ENCODE measurements around the gene LMBR1. TPM values are rescaled to one million over a fixed set of nuclear protein-coding genes. Genes with fewer than 3 reads are reported as not detected.
"Not testable (repeated sequence)": the region's sequence is repeated elsewhere in the genome, so short reads cannot be mapped to it uniquely, and the experiment has no call there.

LMBR1 gene
- total RNA-seq, 1 donor: 39.4 TPM

DNA sequence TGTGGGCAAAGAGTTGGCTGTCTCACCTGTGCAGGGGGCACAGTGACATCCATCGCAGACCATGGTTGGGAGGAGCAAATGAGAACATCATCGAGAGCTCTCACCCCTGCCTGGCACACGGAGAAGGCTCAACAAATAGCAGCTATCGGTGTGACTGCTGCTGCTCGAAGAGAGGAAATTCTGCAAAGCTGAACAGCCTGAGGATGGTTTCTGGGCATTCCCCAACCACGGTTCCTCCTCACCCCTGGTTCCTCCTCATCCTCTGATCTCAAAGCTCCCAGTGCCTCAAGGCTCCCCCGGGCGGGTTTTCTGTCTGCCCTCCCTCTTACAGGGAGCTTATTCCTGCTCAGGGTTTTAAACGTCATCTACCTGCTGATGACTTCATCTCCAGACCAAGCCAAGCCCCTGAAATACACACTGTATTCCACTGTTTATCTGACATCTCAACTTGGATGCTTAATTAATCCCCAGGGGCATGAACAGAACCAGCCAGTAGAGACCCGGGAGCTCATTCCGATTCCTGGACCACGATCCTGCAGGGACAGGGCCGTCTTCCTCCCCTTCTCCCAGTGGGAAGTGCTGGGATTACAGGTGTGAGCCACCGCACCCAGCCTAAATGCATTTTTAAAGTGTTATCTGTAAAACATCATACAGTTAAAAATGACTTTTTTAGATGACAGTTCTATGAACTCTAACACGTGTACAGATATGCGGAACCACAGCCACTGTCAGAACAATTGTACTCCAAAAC, 37.0 kb upstream of the LMBR1 start:
- H3K27me3 ChIP-seq (ENCODE audit: insufficient read depth, low read length): no peaks in the 10 kb centered on the region
- TF ChIP-seq, protein P1, sequence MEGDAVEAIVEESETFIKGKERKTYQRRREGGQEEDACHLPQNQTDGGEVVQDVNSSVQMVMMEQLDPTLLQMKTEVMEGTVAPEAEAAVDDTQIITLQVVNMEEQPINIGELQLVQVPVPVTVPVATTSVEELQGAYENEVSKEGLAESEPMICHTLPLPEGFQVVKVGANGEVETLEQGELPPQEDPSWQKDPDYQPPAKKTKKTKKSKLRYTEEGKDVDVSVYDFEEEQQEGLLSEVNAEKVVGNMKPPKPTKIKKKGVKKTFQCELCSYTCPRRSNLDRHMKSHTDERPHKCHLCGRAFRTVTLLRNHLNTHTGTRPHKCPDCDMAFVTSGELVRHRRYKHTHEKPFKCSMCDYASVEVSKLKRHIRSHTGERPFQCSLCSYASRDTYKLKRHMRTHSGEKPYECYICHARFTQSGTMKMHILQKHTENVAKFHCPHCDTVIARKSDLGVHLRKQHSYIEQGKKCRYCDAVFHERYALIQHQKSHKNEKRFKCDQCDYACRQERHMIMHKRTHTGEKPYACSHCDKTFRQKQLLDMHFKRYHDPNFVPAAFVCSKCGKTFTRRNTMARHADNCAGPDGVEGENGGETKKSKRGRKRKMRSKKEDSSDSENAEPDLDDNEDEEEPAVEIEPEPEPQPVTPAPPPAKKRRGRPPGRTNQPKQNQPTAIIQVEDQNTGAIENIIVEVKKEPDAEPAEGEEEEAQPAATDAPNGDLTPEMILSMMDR (IDR thresholded peaks at IDR 0.05; ENCODE audit: extremely low read depth, low read depth, low read length): no peak
- DNase-seq (ENCODE audit: insufficient read length, low spot score, missing footprints): no peak
- H4K20me1 ChIP-seq (ENCODE audit: insufficient read depth, low read length): no peaks in the 10 kb centered on the region
- H3K36me3 ChIP-seq (ENCODE audit: insufficient read depth, low read length): no peaks in the 10 kb centered on the region
- peaks cover 7% of the 10 kb centered on the region for H3K4me1 ChIP-seq (ENCODE audit: insufficient read depth, low read length)
- no peak overlapping the region for H3K27ac ChIP-seq (ENCODE audit: low read depth, low read length)
- no peaks in the 10 kb centered on the region for H3K79me2 ChIP-seq (ENCODE audit: insufficient read depth, low read length)
- no peak overlapping the region for H3K4me2 ChIP-seq (ENCODE audit: insufficient read depth, low read length)
- no peak overlapping the region for H2AFZ ChIP-seq (ENCODE audit: low read length)
- no peaks in the 10 kb centered on the region for H3K9me3 ChIP-seq (ENCODE audit: low read depth, low read length)
- H3K4me3 ChIP-seq (ENCODE audit: insufficient read depth, low read length): no peak overlapping the region

DNA sequence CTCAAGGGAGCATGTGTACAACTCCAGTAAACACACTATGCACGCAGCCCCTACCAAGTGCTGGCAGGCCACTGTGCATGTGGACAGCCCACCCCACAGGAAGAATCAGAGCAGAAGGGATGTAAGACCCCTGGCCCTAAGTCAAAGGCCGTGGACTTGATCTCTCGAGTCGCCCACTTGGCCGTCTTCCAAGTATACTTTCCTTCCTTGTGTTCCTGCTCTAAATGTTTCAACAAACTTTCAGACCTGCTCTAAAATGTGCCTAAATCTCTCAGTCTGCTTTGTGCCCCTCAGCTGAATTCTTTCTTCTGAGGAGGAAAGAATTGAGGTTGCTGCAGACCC, 35.4 kb upstream of the LMBR1 start:
- no peaks in the 10 kb centered on the region for H3K79me2 ChIP-seq (ENCODE audit: insufficient read depth, low read length)
- DNase-seq (ENCODE audit: insufficient read length, low spot score, missing footprints): no peak
- peaks cover 5% of the 10 kb centered on the region for H3K27me3 ChIP-seq (ENCODE audit: insufficient read depth, low read length)
- H2AFZ ChIP-seq (ENCODE audit: low read length): no peak overlapping the region
- H3K4me1 ChIP-seq (ENCODE audit: insufficient read depth, low read length): peaks cover 7% of the 10 kb centered on the region
- TF ChIP-seq, protein P1 (IDR thresholded peaks at IDR 0.05; ENCODE audit: extremely low read depth, low read depth, low read length): no peak
- no peaks in the 10 kb centered on the region for H3K36me3 ChIP-seq (ENCODE audit: insufficient read depth, low read length)
- H3K4me3 ChIP-seq (ENCODE audit: insufficient read depth, low read length): no peak overlapping the region
- H3K9me3 ChIP-seq (ENCODE audit: low read depth, low read length): no peaks in the 10 kb centered on the region
- no peaks in the 10 kb centered on the region for H4K20me1 ChIP-seq (ENCODE audit: insufficient read depth, low read length)
- H3K27ac ChIP-seq (ENCODE audit: low read depth, low read length): no peak overlapping the region
- no peak overlapping the region for H3K4me2 ChIP-seq (ENCODE audit: insufficient read depth, low read length)

DNA sequence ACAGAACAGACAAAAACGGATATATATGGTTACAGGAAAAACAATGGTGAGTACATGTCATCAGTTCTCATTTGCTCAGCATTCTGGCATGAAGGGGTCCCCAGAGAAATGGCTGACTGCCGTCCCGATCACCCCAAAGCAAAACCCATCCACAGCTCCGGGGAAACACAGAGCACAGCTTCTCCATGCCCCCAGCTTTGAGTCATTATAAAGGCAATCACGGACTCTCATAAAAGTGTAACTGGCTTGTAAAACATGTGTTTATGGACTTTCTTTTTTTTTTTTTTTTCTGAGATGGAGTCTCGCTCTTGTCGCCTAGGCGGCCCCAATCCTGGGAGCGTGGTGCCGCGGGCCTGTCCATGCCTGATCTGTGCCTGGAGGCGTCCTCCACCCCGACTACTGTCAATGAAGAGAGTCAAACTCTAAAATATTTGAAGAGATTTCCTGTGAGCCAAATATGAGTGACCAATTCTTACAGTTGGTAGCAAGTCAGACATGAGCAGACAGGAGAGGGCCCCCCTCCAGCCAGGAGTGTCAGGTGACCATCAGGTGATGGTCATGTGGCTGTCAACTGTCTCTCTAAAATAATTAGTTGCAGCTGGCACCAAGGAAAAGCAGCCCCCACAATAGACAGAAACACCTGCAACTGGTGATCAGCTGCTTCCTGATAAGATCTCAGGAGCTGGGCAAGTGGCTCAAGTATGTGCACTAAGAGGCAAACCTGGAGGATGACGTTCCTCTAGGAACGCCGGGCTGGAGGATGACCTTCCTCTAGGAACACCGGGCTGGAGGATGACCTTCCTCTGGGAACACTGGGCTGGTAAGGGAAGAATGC, 34.8 kb upstream of the LMBR1 start:
- H3K27ac ChIP-seq (ENCODE audit: low read depth, low read length): no peak overlapping the region
- no peaks in the 10 kb centered on the region for H4K20me1 ChIP-seq (ENCODE audit: insufficient read depth, low read length)
- H3K79me2 ChIP-seq (ENCODE audit: insufficient read depth, low read length): no peaks in the 10 kb centered on the region
- peak overlapping the region; percentile 44 for H3K4me2 ChIP-seq (ENCODE audit: insufficient read depth, low read length)
- TF ChIP-seq, protein P1 (IDR thresholded peaks at IDR 0.05; ENCODE audit: extremely low read depth, low read depth, low read length): no peak
- H3K9me3 ChIP-seq (ENCODE audit: low read depth, low read length): no peaks in the 10 kb centered on the region
- peak overlapping the region; percentile 2 for H2AFZ ChIP-seq (ENCODE audit: low read length)
- DNase-seq (ENCODE audit: insufficient read length, low spot score, missing footprints): peak; percentile 90
- peaks cover 7% of the 10 kb centered on the region for H3K4me1 ChIP-seq (ENCODE audit: insufficient read depth, low read length)
- peak overlapping the region; percentile 45 for H3K4me3 ChIP-seq (ENCODE audit: insufficient read depth, low read length)
- no peaks in the 10 kb centered on the region for H3K36me3 ChIP-seq (ENCODE audit: insufficient read depth, low read length)
- peaks cover 5% of the 10 kb centered on the region for H3K27me3 ChIP-seq (ENCODE audit: insufficient read depth, low read length)

DNA sequence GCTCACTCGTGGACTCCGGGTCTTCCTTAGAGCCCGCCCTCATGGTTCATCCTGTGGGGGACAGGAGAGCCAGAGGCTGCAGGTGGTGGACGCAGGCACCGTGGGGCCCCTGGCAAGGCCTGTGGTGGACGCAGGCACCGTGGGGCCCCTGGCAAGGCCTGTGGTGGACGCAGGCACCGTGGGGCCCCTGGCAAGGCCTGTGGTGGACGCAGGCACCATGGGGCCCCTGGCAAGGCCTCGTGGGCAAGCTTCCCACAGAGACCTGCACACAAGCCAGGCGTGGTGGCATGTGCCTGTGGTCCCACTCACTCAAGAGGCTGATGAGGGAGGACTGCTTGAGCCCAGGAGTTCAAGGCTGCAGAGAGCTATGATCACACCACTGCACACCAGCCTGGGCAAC, 32.8 kb upstream of the LMBR1 start:
- not testable (repeated sequence) for H4K20me1 ChIP-seq (ENCODE audit: insufficient read depth, low read length); H3K79me2 ChIP-seq (ENCODE audit: insufficient read depth, low read length); H3K36me3 ChIP-seq (ENCODE audit: insufficient read depth, low read length); DNase-seq (ENCODE audit: insufficient read length, low spot score, missing footprints); H3K27me3 ChIP-seq (ENCODE audit: insufficient read depth, low read length); H3K4me1 ChIP-seq (ENCODE audit: insufficient read depth, low read length); H3K4me2 ChIP-seq (ENCODE audit: insufficient read depth, low read length); H3K9me3 ChIP-seq (ENCODE audit: low read depth, low read length); H3K27ac ChIP-seq (ENCODE audit: low read depth, low read length); H2AFZ ChIP-seq (ENCODE audit: low read length); H3K4me3 ChIP-seq (ENCODE audit: insufficient read depth, low read length)

DNA sequence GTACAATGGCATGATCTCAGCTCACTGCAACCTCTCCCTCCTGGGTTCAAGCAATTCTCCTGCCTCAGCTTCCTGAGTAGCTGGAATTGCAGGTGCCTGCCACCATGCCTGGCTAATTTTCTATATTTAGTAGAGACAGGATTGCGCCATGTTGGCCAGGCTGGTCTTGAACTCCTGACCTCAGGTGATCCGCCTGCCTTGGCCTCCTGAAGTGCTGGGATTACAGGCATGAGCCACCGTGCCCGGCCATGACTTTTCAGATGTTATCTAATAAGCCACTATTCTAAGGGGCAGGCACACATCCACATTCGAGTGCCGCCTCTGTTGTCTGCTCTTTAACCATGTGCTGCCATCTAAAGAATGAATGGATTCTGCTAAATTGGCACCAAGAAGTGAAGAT, 29.3 kb upstream of the LMBR1 start:
- H3K36me3 ChIP-seq (ENCODE audit: insufficient read depth, low read length); H2AFZ ChIP-seq (ENCODE audit: low read length); H3K4me3 ChIP-seq (ENCODE audit: insufficient read depth, low read length); H3K9me3 ChIP-seq (ENCODE audit: low read depth, low read length); DNase-seq (ENCODE audit: insufficient read length, low spot score, missing footprints); H3K4me1 ChIP-seq (ENCODE audit: insufficient read depth, low read length); H3K4me2 ChIP-seq (ENCODE audit: insufficient read depth, low read length); H3K27ac ChIP-seq (ENCODE audit: low read depth, low read length); H4K20me1 ChIP-seq (ENCODE audit: insufficient read depth, low read length); H3K79me2 ChIP-seq (ENCODE audit: insufficient read depth, low read length): not testable (repeated sequence)
- H3K27me3 ChIP-seq (ENCODE audit: insufficient read depth, low read length): peaks cover 10% of the 10 kb centered on the region

DNA sequence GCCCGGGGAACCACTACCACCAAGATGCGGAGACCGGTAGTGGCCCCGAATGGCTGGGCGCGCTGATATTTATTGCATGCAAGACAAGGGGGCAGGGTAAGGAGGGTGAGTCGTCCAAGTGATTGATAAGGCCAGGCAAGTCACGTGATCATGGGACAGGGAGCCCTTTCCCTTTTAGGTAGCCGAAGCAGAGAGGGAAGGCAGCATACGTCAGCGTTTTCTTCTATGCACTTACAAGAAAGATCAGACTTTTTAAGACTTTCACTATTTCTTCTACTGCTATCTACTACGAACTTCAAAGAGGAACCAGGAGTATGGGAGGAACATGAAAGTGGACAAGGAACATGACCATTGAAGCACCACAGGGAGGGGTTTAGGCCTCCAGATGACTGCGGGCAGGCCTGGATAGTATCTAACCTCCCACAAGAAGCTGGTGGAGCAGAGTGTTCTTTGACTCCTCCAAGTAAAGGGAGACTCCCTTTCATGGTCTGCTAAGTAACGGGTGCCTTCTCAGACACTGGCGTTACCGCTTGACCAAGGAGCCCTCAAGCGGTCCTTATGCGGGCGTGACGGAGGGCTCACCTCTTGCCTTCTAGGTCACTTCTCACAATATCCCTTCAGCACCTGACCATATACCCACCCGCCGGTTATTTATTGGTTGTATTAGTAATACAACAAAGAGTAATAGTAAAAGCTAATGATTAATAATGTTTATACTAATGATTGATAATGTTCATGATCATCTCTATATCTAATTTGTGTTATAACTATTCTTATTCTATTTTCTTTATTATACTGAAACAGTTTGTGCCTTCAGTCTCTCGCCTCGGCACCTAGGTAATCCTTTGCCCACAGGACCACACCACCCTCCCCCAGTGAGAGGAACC, 27.7 kb upstream of the LMBR1 start:
- peaks cover 15% of the 10 kb centered on the region for H3K27me3 ChIP-seq (ENCODE audit: insufficient read depth, low read length)
- not testable (repeated sequence) for H3K36me3 ChIP-seq (ENCODE audit: insufficient read depth, low read length); H3K9me3 ChIP-seq (ENCODE audit: low read depth, low read length); DNase-seq (ENCODE audit: insufficient read length, low spot score, missing footprints); H3K4me3 ChIP-seq (ENCODE audit: insufficient read depth, low read length); H3K4me1 ChIP-seq (ENCODE audit: insufficient read depth, low read length); H4K20me1 ChIP-seq (ENCODE audit: insufficient read depth, low read length); H2AFZ ChIP-seq (ENCODE audit: low read length); H3K79me2 ChIP-seq (ENCODE audit: insufficient read depth, low read length); H3K27ac ChIP-seq (ENCODE audit: low read depth, low read length); H3K4me2 ChIP-seq (ENCODE audit: insufficient read depth, low read length)
